Measurements from ENCODE around the gene ASL. TPM values are rescaled to one million over a fixed set of nuclear protein-coding genes. Genes with fewer than 3 reads are reported as not detected.

The ASL gene
- total RNA-seq, 4 donors from 2014 or later, result 10.5 to 36.3 (median 23.2) TPM

DNA sequence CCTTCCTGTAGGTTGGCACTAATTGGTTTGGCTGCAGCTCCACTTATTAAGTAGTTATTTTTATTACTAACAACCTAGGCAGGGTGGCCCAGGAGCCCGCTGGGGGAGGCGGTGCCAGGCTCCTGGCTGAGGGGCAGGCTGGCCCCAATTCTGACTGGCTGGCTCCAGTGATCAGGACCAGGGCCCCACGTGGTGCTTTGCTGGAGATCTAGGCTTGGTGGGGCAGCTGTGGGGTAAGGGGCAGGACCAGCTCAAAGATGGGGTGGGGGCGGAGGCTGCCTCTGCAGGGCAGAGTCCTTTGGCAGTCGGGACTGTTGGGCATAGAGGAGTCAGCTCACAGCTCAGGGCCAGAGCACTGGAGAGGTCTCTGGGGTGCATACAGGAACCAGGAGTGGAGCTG lies 2.4 kb downstream of the ASL start:
- no peak for ATAC-seq
- peaks cover 0 to 30% (median 12%) of the 10 kb centered on the region in 3 donors for H3K4me1 ChIP-seq
- peaks cover 0 to 49% of the 10 kb centered on the region in 2 donors for H3K36me3 ChIP-seq
- no peaks in the 10 kb centered on the region for H3K27me3 ChIP-seq
- no peaks in the 10 kb centered on the region for H3K9me3 ChIP-seq
- no peak overlapping the region for H3K4me3 ChIP-seq
- 100% methylated on average over 1 of the region's 5 CpGs; no CpG with 5 or more reads in 1 of the 2 donors for WGBS, 2 donors (ENCODE audit: low coverage in 1 of 2)
- TF ChIP-seq POLR2A (IDR thresholded peaks at IDR 0.05) (no peak), POLR2AphosphoS5 (IDR thresholded peaks at IDR 0.05) (no peak), EP300 (IDR thresholded peaks at IDR 0.05) (no peak)
- TF ChIP-seq, protein P1, sequence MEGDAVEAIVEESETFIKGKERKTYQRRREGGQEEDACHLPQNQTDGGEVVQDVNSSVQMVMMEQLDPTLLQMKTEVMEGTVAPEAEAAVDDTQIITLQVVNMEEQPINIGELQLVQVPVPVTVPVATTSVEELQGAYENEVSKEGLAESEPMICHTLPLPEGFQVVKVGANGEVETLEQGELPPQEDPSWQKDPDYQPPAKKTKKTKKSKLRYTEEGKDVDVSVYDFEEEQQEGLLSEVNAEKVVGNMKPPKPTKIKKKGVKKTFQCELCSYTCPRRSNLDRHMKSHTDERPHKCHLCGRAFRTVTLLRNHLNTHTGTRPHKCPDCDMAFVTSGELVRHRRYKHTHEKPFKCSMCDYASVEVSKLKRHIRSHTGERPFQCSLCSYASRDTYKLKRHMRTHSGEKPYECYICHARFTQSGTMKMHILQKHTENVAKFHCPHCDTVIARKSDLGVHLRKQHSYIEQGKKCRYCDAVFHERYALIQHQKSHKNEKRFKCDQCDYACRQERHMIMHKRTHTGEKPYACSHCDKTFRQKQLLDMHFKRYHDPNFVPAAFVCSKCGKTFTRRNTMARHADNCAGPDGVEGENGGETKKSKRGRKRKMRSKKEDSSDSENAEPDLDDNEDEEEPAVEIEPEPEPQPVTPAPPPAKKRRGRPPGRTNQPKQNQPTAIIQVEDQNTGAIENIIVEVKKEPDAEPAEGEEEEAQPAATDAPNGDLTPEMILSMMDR (IDR thresholded peaks at IDR 0.05), result no peak
- no peak overlapping the region for H3K27ac ChIP-seq

DNA sequence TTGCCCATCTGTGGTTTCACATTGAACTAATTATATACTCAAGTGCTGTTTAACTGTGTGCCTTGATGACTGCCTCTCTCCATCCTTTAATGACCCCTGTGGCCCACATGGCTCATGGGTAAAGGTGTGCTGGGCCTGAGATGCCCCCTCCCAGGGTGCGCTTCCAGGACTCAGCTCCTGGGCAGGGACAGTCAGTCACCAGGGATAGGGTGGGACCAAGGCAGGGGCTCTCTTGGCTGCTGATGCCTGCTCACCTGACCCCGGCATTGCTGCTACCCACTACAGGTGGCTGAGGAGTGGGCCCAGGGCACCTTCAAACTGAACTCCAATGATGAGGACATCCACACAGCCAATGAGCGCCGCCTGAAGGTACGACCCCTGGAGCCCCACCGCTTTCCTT lies 6.5 kb downstream of the ASL start:
- Histone ChIP-seq H3K27ac (no peak overlapping the region), H3K4me1 (peaks cover 0 to 13% (median 2%) of the 10 kb centered on the region in 3 donors)
- WGBS, 2 donors (ENCODE audit: low coverage in 1 of 2), result 100% methylated on average over 2 of the region's 6 CpGs; no CpG with 5 or more reads in 1 of the 2 donors

GRCh38 chr7:66082886-66083415 lies 7.3 kb downstream of the ASL start:
- no peak for TF ChIP-seq EP300 (IDR thresholded peaks at IDR 0.05)
- no peak for TF ChIP-seq POLR2A (IDR thresholded peaks at IDR 0.05)
- TF ChIP-seq, protein P1 (IDR thresholded peaks at IDR 0.05), result no peak
- no peak for TF ChIP-seq POLR2AphosphoS5 (IDR thresholded peaks at IDR 0.05)
- no peak for ATAC-seq
- Histone ChIP-seq H3K36me3 (peaks cover 0 to 96% of the 10 kb centered on the region in 2 donors), H3K4me1 (peaks cover 0 to 4% (median 0%) of the 10 kb centered on the region in 3 donors), H3K27me3 (no peaks in the 10 kb centered on the region), H3K4me3 (no peak overlapping the region), H3K9me3 (no peaks in the 10 kb centered on the region), H3K27ac (no peak overlapping the region)
- 50 to 80% methylated on average over 1 of the region's 16 CpGs for WGBS, 2 donors (ENCODE audit: low coverage in 1 of 2)

More for the DNA sequence above, 6.5 kb downstream of the ASL start:
- H3K27me3 ChIP-seq, result no peaks in the 10 kb centered on the region
- peaks cover 0 to 89% of the 10 kb centered on the region in 2 donors for H3K36me3 ChIP-seq
- TF ChIP-seq EP300 (IDR thresholded peaks at IDR 0.05) (no peak), POLR2AphosphoS5 (IDR thresholded peaks at IDR 0.05) (no peak), POLR2A (IDR thresholded peaks at IDR 0.05) (no peak)
- TF ChIP-seq, protein P1 (IDR thresholded peaks at IDR 0.05), result no peak
- H3K4me3 ChIP-seq, result no peak overlapping the region
- ATAC-seq, result no peak
- no peaks in the 10 kb centered on the region for H3K9me3 ChIP-seq

DNA sequence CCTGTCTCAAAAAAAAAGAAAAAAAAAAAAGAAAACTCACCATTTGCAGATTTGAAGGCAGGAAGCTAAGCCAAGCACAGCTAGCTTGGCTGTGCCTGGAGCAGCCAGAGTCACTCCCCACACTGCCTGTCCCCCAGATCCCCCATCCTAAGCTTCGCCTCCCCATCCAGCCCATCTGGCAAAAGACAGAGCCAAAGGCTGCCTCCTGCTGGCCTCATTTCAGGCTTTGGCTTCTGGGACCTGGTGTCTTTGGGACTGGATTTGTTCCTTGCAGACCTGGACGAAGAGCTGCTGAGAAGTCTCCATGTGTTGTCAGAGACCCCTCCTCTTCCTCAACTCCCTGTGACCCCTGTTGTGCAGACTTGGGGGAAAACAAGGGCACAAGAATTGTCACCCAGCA lies 8.1 kb downstream of the ASL start:
- Histone ChIP-seq H3K4me1 (no peaks in the 10 kb centered on the region), H3K36me3 (peaks cover 0 to 96% of the 10 kb centered on the region in 2 donors), H3K27me3 (no peaks in the 10 kb centered on the region), H3K27ac (no peak overlapping the region), H3K4me3 (no peak overlapping the region), H3K9me3 (no peaks in the 10 kb centered on the region)
- 68% methylated on average over 2 of the region's 2 CpGs; no CpG with 5 or more reads in 1 of the 2 donors for WGBS, 2 donors (ENCODE audit: low coverage in 1 of 2)
- no peak for TF ChIP-seq EP300 (IDR thresholded peaks at IDR 0.05)
- TF ChIP-seq POLR2AphosphoS5 (IDR thresholded peaks at IDR 0.05), result no peak
- TF ChIP-seq POLR2A (IDR thresholded peaks at IDR 0.05), result no peak
- TF ChIP-seq, protein P1 (IDR thresholded peaks at IDR 0.05), result no peak
- no peak for ATAC-seq

Measured in gastroesophageal sphincter (tissue), 4 donors.